GM12878 (cell line): ENCODE measurements around the gene PARVA. TPM values are rescaled to one million over a fixed set of nuclear protein-coding genes. Genes with fewer than 3 reads are reported as not detected.

Experiments
- ATAC-seq: fragments of 200-7000 bp; cut with Tn5 transposase; 3 replicates; pipeline ENCODE4 v1.9.1; 2020; ENCODE audit warnings: mild to moderate bottlenecking, moderate library complexity
- BruUV-seq: library from RNA; stranded (reverse); fragments of 400-500 nt; replicated peaks from 2 replicates; lab custom pipeline; 2021; lab: Mats Ljungman, UMichigan
- CTCF ChIA-PET: fragments of 300-600 bp; sonication (Branson Sonifier 250); formaldehyde crosslinking; extraction: SDS; loops from one replicate; lab custom pipeline; 2021; ENCODE audit warnings: inconsistent platforms; lab: Yijun Ruan, JAX
- POLR2A ChIA-PET: fragments of 350-600 bp; formaldehyde crosslinking; extraction: SDS; loops from one replicate; lab custom pipeline; 2021; ENCODE audit warnings: inconsistent platforms; lab: Charles Lee
- RAD21 ChIA-PET: fragments of 300-600 bp; sonication (Branson Sonifier 250); formaldehyde crosslinking; loops from one replicate; lab custom pipeline; 2023; ENCODE audit warnings: antibody characterized with exemption; ENCODE audit not compliant: unreplicated experiment; lab: Charles Lee
- SMC1A ChIA-PET: fragments of 300-600 bp; sonication (Branson Sonifier 250); formaldehyde crosslinking; loops from one replicate; lab custom pipeline; 2023; ENCODE audit not compliant: unreplicated experiment, uncharacterized antibody; lab: Charles Lee
- DNase-seq: peaks from one replicate; pipeline ENCODE4 v3.0.0-alpha.2; 2011; ENCODE audit warnings: low read depth, low spot score
- FAIRE-seq: peaks from 3 replicates; lab custom pipeline; 2011; peaks lifted over from hg19 to GRCh38; lab: Jason Lieb, UNC
- H2AFZ ChIP-seq: 2 replicates; pipeline ENCODE4 v1.6.0; 2011; ENCODE audit warnings: low read depth, low read length, control low read depth; ENCODE audit not compliant: control insufficient read depth
- H3K27ac ChIP-seq: 2 replicates; pipeline ENCODE4 v1.5.1; 2011; ENCODE audit warnings: control low read depth; ENCODE audit not compliant: control insufficient read depth, insufficient read depth
- H3K27me3 ChIP-seq, 2 experiments: replicated peaks in 1 of 2; 2 replicates each; pipeline versions ENCODE4 v1.6.0 to v1.6.1; 2011; ENCODE audit warnings: low read length in 1 of 2; ENCODE audit not compliant: control insufficient read depth in 2 of 2, insufficient read depth in 2 of 2
- H3K36me3 ChIP-seq, 2 experiments: 2 replicates each; pipeline ENCODE4 v1.5.1; 2011; ENCODE audit warnings: low read length in 1 of 2; ENCODE audit not compliant: control insufficient read depth in 2 of 2, insufficient read depth in 2 of 2
- H3K4me1 ChIP-seq: 2 replicates; pipeline ENCODE4 v1.6.1; 2011; ENCODE audit warnings: mild to moderate bottlenecking, low read length, moderate library complexity, mixed read lengths; ENCODE audit not compliant: control insufficient read depth, insufficient read depth
- H3K4me2 ChIP-seq: 2 replicates; pipeline ENCODE4 v1.6.0; 2011; ENCODE audit warnings: control low read depth; ENCODE audit not compliant: control insufficient read depth, insufficient read depth
- H3K4me3 ChIP-seq: fragments of 200-600 bp; sonication (generic); 2 replicates; pipeline ENCODE4 v1.5.1; 2016
- H3K79me2 ChIP-seq: 2 replicates; pipeline ENCODE4 v1.6.0; 2011; ENCODE audit warnings: low read length; ENCODE audit not compliant: control insufficient read depth, insufficient read depth
- H3K9ac ChIP-seq: 2 replicates; pipeline ENCODE4 v1.8.0; 2011; ENCODE audit warnings: low read length, control low read depth, mixed read lengths; ENCODE audit not compliant: control insufficient read depth, insufficient read depth
- H3K9me3 ChIP-seq: replicated peaks from 3 replicates; pipeline ENCODE4 v1.5.1; 2011; ENCODE audit warnings: mild to moderate bottlenecking, low read length; ENCODE audit not compliant: control insufficient read depth, insufficient read depth
- H4K20me1 ChIP-seq: 2 replicates; pipeline ENCODE4 v1.6.0; 2011; ENCODE audit not compliant: control insufficient read depth, insufficient read depth
- CBFB ChIP-seq: IDR thresholded peaks from 2 replicates; pipeline ENCODE4 v1.6.1; 2016; ENCODE audit warnings: antibody characterized with exemption, low read depth
- ELK1 ChIP-seq: IDR thresholded peaks from 2 replicates; pipeline ENCODE4 v1.6.1; 2012; ENCODE audit warnings: low read depth, low read length, improper control_type of control experiment
- HDAC6 ChIP-seq: fragments of 200-600 bp; sonication (generic); IDR thresholded peaks from one replicate; pipeline ENCODE4 v1.8.0; 2017; ENCODE audit warnings: antibody characterized with exemption; ENCODE audit not compliant: unreplicated experiment
- LARP7 ChIP-seq: fragments of 450-650 bp; IDR thresholded peaks from 2 replicates; pipeline ENCODE4 v1.6.1; 2017; ENCODE audit warnings: mild to moderate bottlenecking
- NR2C1 ChIP-seq: fragments of 450-650 bp; IDR thresholded peaks from 2 replicates; pipeline ENCODE4 v1.6.1; 2017; ENCODE audit warnings: antibody characterized with exemption, mild to moderate bottlenecking, moderate library complexity
- PBX3 ChIP-seq: IDR thresholded peaks from 2 replicates; pipeline ENCODE4 v1.6.1; 2011; ENCODE audit warnings: mild to moderate bottlenecking, low read depth, low read length, moderate library complexity; ENCODE audit not compliant: insufficient replicate concordance
- SMARCA5 ChIP-seq: fragments of 450-650 bp; IDR thresholded peaks from 2 replicates; pipeline ENCODE4 v1.6.1; 2017; ENCODE audit warnings: mild to moderate bottlenecking
- ZBED1 ChIP-seq: IDR thresholded peaks from 2 replicates; pipeline ENCODE4 v1.6.1; 2016; ENCODE audit warnings: borderline replicate concordance
- WGBS: methylation state at CpG from one replicate; pipeline ENCODE4 v1.1.6; 2016; ENCODE audit warnings: low lambda C conversion rate; ENCODE audit not compliant: insufficient replicate concordance, insufficient coverage; ENCODE audit errors: missing lambda C conversion rate; 5-methylcytosine and 5-hydroxymethylcytosine counted together
- in situ Hi-C: fragments of 300-500 bp; cut with MboI; formaldehyde crosslinking; loops from 9 replicates; pipeline ENCODE4 v1.14.3; 2018; ENCODE audit warnings: mixed read lengths
- intact Hi-C: fragments of 100-400 bp; cut with micrococcal nuclease; formaldehyde crosslinking; loops from one replicate; pipeline ENCODE4 v1.14.2; 2022; ENCODE audit not compliant: unreplicated experiment
- polyA plus RNA-seq, 11 experiments: library from polyadenylated mRNA; depleted of rRNA in 4 of 11; unstranded in 6 of 11; stranded (reverse) in 5 of 11; fragments of >200 nt; fragmentation: Nextera tagmentation in 4 of 11; fragmentation: Illumina TruSeq in 1 of 11; extraction: Ambion mirVana in 4 of 11; extraction: Trizol in 1 of 11; gene quantifications; 1 replicate in 1 of 11; 2 replicates in 10 of 11; pipeline versions ENCODE4 v1.2.1 to v1.2.3, GENCODE V29; 2011 to 2016; ENCODE audit warnings: inconsistent platforms in 2 of 11, missing spikeins in 2 of 11, low read depth in 1 of 11
- total RNA-seq, 4 experiments: library from RNA; depleted of rRNA in 3 of 4; stranded (reverse); fragments of >200 nt in 3 of 4; fragmentation: Illumina TruSeq in 1 of 4; extraction: Trizol in 1 of 4; gene quantifications; 2 replicates each; pipeline versions ENCODE4 v1.2.1 to v1.2.3, GENCODE V29; 2013 to 2021
- TF ChIP-seq, protein P1 (sequence below): fragments of 450-650 bp; IDR thresholded peaks from 2 replicates; pipeline ENCODE4 v1.6.1; 2016; ENCODE audit warnings: mild to moderate bottlenecking
- TF ChIP-seq, protein P2 (sequence below): fragments of 150-350 bp; IDR thresholded peaks from 2 replicates; pipeline ENCODE4 v1.6.1; 2016; ENCODE audit warnings: low read depth, low read length

PARVA gene
- total and polyA plus RNA-seq, 10 of the 15 experiments (the other 5 are each of a cell fraction or from before 2014, with no cell fraction given): 0.01 to 0.44 (median 0.03) TPM; not detected in 7

DNA sequence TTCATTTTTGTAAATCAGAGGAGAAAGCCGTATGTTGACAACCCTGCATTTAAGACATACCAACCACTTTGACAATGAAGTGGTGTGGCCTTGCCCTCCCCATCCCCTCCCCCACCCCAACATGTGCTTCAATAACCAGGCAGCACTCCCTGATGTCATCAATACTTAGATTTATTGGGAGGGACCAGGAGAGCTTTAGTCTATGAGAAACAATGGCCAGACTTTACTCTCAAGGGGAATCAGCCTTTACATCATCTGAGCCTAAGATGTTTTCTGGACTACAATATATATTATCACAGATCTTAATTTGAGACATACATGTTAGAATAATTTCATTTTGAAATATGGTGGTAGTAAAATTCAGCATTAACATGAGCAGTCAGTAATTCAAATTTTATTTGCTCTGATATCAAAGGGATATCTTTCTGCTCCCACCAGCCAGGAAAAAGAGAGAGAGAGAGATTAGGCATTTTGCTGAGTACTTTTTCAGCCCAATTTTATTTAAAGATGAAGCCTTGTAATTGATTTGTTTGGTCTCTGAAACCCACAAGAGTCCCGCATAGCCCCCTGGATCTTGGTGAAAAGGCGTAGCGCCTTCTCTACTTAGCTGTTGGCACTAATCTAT lies 38.1 kb downstream of the PARVA start:
- no peak for FAIRE-seq
- in situ Hi-C loops: loop anchor here (10.0 kb wide), 1 partner anchor 479 kb away; no protein-coding TSS in a partner anchor
- BruUV-seq: no TSS peak
- Histone ChIP-seq H4K20me1 (no peaks in the 10 kb centered on the region), H3K4me1 (no peaks in the 10 kb centered on the region), H2AFZ (no peak overlapping the region), H3K79me2 (no peaks in the 10 kb centered on the region), H3K27ac (no peak overlapping the region), H3K36me3 (no peaks in the 10 kb centered on the region), H3K9me3 (no peaks in the 10 kb centered on the region), H3K9ac (no peak overlapping the region), H3K4me3 (no peak overlapping the region), H3K27me3 (no peaks in the 10 kb centered on the region; a peak in 1 of 4 replicates), H3K4me2 (no peak overlapping the region)
- intact Hi-C loops: no loop called here
- ATAC-seq: no peak
- TF ChIP-seq LARP7 (no peak), SMARCA5 (no peak), ZBED1 (no peak), HDAC6 (no peak)
- TF ChIP-seq, protein P1, sequence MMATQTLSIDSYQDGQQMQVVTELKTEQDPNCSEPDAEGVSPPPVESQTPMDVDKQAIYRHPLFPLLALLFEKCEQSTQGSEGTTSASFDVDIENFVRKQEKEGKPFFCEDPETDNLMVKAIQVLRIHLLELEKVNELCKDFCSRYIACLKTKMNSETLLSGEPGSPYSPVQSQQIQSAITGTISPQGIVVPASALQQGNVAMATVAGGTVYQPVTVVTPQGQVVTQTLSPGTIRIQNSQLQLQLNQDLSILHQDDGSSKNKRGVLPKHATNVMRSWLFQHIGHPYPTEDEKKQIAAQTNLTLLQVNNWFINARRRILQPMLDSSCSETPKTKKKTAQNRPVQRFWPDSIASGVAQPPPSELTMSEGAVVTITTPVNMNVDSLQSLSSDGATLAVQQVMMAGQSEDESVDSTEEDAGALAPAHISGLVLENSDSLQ: no peak
- CTCF ChIA-PET: no interaction called here
- RAD21 ChIA-PET: no interaction called here
- 74% methylated on average over 4 of the region's 4 CpGs for WGBS
- DNase-seq: no peak
- POLR2A ChIA-PET: no interaction called here
- SMC1A ChIA-PET: no interaction called here

GRCh38 chr11:12416552-12416951 lies 39.2 kb downstream of the PARVA start:
- DNase-seq (no peak), FAIRE-seq (no peak), ATAC-seq (no peak)
- Histone ChIP-seq H4K20me1 (no peaks in the 10 kb centered on the region), H3K9ac (no peak overlapping the region), H3K36me3 (no peaks in the 10 kb centered on the region), H3K27ac (no peak overlapping the region), H3K27me3 (no peaks in the 10 kb centered on the region; a peak in 1 of 4 replicates), H3K4me2 (no peak overlapping the region), H3K4me1 (no peaks in the 10 kb centered on the region), H2AFZ (no peak overlapping the region), H3K4me3 (no peak overlapping the region), H3K9me3 (no peaks in the 10 kb centered on the region), H3K79me2 (no peaks in the 10 kb centered on the region)
- POLR2A ChIA-PET: no interaction called here
- SMC1A ChIA-PET: no interaction called here
- 45% methylated on average over 6 of the region's 6 CpGs for WGBS
- in situ Hi-C loops (loop anchor here (10.0 kb wide), 1 partner anchor 478 kb away; no protein-coding TSS in a partner anchor), intact Hi-C loops (no loop called here)
- CTCF ChIA-PET: no interaction called here
- RAD21 ChIA-PET: no interaction called here
- BruUV-seq: no TSS peak
- TF ChIP-seq PBX3 (no peak), ELK1 (no peak), NR2C1 (no peak), CBFB (no peak)
- TF ChIP-seq, protein P2, sequence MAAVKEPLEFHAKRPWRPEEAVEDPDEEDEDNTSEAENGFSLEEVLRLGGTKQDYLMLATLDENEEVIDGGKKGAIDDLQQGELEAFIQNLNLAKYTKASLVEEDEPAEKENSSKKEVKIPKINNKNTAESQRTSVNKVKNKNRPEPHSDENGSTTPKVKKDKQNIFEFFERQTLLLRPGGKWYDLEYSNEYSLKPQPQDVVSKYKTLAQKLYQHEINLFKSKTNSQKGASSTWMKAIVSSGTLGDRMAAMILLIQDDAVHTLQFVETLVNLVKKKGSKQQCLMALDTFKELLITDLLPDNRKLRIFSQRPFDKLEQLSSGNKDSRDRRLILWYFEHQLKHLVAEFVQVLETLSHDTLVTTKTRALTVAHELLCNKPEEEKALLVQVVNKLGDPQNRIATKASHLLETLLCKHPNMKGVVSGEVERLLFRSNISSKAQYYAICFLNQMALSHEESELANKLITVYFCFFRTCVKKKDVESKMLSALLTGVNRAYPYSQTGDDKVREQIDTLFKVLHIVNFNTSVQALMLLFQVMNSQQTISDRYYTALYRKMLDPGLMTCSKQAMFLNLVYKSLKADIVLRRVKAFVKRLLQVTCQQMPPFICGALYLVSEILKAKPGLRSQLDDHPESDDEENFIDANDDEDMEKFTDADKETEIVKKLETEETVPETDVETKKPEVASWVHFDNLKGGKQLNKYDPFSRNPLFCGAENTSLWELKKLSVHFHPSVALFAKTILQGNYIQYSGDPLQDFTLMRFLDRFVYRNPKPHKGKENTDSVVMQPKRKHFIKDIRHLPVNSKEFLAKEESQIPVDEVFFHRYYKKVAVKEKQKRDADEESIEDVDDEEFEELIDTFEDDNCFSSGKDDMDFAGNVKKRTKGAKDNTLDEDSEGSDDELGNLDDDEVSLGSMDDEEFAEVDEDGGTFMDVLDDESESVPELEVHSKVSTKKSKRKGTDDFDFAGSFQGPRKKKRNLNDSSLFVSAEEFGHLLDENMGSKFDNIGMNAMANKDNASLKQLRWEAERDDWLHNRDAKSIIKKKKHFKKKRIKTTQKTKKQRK: no peak
